Rectal smooth muscle tissue (tissue), 1 donor: ENCODE measurements around the gene NEMP1.
"Not testable (repeated sequence)": the region's sequence is repeated elsewhere in the genome, so short reads cannot be mapped to it uniquely, and the experiment has no call there.

Source experiments
- H3K27ac ChIP-seq: one replicate; pipeline ENCODE4 v1.7.0; 2013; ENCODE audit warnings: low read depth, low read length, inconsistent platforms
- H3K27me3 ChIP-seq: one replicate; pipeline ENCODE4 v1.7.0; 2013; ENCODE audit warnings: low read length; ENCODE audit not compliant: control insufficient read depth, insufficient read depth
- H3K36me3 ChIP-seq: one replicate; pipeline ENCODE4 v1.7.0; 2013; ENCODE audit warnings: low read length; ENCODE audit not compliant: control insufficient read depth, insufficient read depth
- H3K4me1 ChIP-seq: one replicate; pipeline ENCODE4 v1.7.0; 2013; ENCODE audit warnings: low read length; ENCODE audit not compliant: control insufficient read depth, insufficient read depth
- H3K4me3 ChIP-seq: one replicate; pipeline ENCODE4 v1.7.0; 2013; ENCODE audit warnings: low read length
- H3K9ac ChIP-seq: one replicate; pipeline ENCODE4 v1.7.0; 2013; ENCODE audit warnings: low read length

Gene NEMP1

DNA sequence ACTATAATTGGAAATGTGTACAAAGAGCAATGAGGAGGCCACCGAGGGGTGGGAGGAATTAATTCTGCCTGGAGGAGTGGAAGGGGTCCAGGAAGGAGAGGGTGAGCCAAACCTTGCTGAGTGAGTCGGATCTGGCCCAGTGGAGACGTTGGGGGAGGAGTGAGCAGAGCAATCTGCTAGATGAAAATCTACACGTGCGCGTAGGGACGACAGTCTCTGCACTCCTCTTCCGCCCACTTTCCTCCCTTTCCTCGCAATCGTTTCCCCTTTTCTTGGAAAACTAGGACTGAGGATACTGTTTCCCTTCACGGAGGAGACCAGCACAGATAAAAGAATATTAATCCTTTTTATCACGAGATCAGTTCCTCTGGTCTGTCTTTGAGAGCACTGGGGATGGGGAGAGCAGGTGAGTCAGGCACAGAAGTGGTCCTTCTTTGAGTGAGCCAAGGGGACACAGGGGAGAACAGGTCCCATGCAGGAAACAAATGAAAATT is 7.5 kb upstream of the NEMP1 start:
- Histone ChIP-seq H3K9ac (no peak overlapping the region), H3K27ac (peak overlapping the region; percentile 99), H3K4me1 (peaks cover 16% of the 10 kb centered on the region), H3K27me3 (no peaks in the 10 kb centered on the region), H3K4me3 (peak overlapping the region; percentile 86), H3K36me3 (peaks cover 2% of the 10 kb centered on the region)

DNA sequence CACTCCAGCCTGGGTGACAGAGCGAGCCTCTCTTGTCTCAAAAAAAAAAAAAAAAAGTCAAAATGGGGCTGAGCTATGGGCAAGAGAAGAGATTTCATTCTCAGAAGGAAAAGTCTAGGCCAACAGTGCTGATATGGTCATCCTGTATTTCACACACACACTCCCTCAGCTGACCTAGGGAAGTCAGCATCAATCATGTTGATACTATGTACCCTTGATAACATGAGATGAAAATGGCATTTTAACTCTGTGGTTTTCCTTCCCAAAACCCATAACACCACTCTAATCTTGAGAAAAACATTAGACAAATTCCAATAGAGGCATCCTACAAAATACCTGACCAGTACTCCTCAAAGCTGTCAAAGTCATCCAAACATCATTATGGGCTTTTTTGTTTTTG is 2.3 kb upstream of the NEMP1 start:
- Histone ChIP-seq H3K4me3 (no peak overlapping the region), H3K27me3 (no peaks in the 10 kb centered on the region), H3K9ac (no peak overlapping the region), H3K27ac (no peak overlapping the region), H3K4me1 (peaks cover 13% of the 10 kb centered on the region), H3K36me3 (no peaks in the 10 kb centered on the region)

DNA sequence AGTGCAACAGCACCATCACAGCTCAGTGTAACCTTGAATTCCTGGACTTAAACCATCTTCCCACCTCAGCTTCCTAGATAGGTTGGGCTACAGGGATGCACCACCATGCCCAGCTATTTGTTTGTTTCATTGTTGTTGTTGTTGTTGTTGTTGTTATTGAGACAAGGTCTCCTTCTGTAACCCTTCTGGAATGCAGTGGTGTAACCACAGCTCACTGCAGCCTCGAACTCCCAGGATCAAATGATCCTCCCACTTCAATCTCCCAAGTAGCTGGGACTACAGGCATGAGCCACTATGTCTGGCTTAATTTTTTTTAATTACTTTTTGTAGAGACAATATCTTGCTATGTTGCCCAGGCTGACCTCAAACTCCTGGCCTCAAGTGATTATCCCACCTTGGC is 1.2 kb upstream of the NEMP1 start:
- H3K4me1 ChIP-seq = peaks cover 10% of the 10 kb centered on the region
- H3K27ac ChIP-seq = peak overlapping the region; percentile 90
- H3K9ac ChIP-seq = no peak overlapping the region
- H3K36me3 ChIP-seq = no peaks in the 10 kb centered on the region
- no peak overlapping the region for H3K4me3 ChIP-seq
- no peaks in the 10 kb centered on the region for H3K27me3 ChIP-seq

DNA sequence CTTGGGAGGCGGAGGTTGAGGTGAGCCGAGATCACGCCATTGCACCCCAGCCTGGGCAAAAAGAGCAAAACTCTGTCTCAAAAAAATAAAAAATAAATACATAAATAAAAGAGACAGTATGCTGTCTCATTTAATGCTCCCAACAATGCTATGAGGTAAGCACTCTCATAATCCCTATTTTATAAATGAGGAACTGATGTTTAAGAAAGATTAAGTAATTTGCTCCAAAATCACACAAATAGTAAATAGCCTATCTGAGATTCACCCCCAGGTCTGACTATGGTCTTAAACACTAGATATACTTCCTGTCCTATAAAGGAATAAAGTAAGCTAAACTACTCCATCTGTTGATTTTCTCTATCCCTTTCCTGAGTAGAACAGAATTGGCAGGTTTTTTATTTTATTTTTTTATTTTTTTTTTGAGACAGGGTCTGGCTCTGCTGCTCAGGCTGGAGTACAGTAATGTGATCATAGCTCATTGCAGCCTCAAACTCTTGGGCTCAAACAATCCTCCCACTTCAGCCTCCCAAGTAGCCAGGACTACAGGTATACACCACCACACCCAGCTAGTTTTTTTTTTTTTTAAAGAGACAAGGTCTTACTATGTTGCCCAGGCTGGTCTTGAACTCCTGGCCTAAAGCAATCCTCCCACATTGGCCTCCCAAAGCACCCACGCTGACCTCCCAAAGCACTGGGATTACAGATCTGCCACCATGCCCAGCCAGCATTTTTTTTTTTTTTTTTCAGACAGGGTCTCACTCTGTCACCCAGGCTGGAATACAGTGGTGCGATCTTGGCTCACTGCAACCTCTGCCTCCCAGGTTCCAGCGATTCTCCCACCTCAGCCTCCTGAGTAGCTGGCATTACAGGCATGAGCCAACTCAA is 4.8 kb downstream of the NEMP1 start:
- H3K9ac ChIP-seq, H3K36me3 ChIP-seq, H3K27me3 ChIP-seq, H3K4me3 ChIP-seq: not testable (repeated sequence)
- Histone ChIP-seq H3K4me1 (peaks cover 14% of the 10 kb centered on the region), H3K27ac (peak overlapping the region; percentile 58)

DNA sequence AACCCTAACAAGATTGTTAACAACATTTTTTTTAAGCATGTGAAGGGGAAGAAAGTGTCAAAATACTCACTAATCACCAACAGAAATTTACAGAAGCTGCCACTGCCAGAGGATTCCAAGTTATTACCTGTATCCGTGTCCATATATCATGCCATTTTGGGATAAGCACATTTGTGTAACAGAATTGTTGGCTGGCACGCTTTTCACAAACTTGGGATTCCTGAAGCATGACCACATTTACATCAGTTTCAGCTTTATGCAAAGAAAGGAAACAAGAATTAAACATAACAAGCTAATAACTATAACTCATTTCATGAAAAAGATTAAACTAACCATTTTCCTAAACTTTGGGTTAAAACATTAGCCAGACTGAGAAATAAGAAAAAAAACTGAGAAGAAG is 5.9 kb downstream of the NEMP1 start:
- Histone ChIP-seq H3K4me1 (peaks cover 11% of the 10 kb centered on the region), H3K27ac (peak overlapping the region; percentile 67), H3K36me3 (peaks cover 8% of the 10 kb centered on the region), H3K9ac (no peak overlapping the region), H3K4me3 (no peak overlapping the region), H3K27me3 (no peaks in the 10 kb centered on the region)

DNA sequence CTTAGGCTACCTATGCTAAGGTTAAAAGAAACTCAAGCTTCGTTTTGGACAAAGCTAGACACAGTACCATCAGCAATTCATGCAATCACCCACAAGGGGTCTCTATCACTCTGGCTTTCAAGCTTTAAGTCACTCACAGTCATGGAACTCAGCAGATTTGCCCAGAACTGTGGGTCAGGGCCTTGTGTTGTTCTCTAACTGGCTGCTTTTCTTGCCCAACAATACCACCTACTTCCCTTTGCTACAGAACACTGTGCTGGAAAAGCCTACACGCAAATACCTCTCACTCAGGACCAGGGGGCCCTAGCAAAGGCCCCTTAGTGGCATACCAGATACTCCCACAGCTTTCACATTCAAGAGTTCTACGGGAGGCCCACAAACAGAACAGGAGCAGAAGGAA is 9.1 kb downstream of the NEMP1 start:
- Histone ChIP-seq H3K4me3 (no peak overlapping the region), H3K36me3 (peaks cover 8% of the 10 kb centered on the region), H3K9ac (no peak overlapping the region), H3K27ac (peak overlapping the region; percentile 73), H3K27me3 (no peaks in the 10 kb centered on the region), H3K4me1 (peaks cover 11% of the 10 kb centered on the region)

DNA sequence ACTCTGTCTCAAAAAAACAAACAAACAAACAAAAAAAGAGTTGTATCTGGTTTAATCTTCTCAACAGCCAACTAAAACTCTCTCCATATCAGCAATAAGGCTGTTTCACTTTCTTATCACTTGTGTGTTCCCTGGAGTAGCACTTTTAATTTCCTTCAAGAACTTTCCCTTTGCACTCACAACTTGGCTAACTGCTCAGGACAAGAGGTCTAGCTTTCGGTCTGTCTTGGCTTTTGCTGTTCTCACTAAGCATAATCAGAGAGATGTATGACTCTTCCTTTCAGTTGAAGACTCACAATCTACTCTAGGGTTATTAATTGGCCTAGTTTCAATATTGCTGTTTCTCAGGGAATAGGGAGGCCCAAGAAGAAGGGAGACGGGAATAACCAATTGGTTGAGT is 12.3 kb downstream of the NEMP1 start:
- H3K27me3 ChIP-seq = no peaks in the 10 kb centered on the region
- H3K36me3 ChIP-seq = peaks cover 6% of the 10 kb centered on the region
- no peak overlapping the region for H3K4me3 ChIP-seq
- peaks cover 3% of the 10 kb centered on the region for H3K4me1 ChIP-seq
- no peak overlapping the region for H3K9ac ChIP-seq
- H3K27ac ChIP-seq = no peak overlapping the region

DNA sequence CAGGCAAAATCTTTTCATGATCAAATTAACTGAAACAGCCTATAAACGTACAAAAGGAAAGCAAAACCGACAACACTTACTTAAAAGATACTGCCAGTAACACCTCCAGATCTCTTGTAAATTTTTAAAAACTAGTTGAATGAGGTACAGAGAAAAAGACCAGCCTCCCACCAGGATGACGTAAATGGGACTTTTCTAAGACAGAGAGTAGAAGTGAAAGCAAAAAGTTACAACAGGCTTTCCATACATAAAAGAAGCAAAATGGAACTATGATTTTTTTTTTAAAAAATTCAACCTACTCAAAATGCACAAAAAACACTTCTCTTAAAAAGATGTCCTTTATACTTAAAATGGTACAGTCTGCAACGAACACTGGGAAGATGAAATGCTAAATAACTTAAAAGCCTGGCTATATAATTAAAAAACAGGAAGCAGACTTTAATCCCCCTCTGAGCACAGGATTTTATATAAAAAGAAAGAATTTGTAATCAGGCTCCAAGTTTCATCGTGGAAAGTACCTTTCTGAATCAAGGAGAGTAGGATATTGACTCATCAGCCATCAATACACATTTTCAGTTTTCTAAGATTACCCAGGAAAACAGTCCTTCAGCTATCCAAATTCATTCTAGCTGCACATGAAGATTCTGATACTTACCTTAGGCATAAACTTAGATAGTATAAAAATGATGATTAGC is 14.5 kb downstream of the NEMP1 start:
- Histone ChIP-seq H3K27me3 (no peaks in the 10 kb centered on the region), H3K27ac (no peak overlapping the region), H3K36me3 (peaks cover 6% of the 10 kb centered on the region), H3K4me3 (no peak overlapping the region), H3K9ac (no peak overlapping the region), H3K4me1 (no peaks in the 10 kb centered on the region)

DNA sequence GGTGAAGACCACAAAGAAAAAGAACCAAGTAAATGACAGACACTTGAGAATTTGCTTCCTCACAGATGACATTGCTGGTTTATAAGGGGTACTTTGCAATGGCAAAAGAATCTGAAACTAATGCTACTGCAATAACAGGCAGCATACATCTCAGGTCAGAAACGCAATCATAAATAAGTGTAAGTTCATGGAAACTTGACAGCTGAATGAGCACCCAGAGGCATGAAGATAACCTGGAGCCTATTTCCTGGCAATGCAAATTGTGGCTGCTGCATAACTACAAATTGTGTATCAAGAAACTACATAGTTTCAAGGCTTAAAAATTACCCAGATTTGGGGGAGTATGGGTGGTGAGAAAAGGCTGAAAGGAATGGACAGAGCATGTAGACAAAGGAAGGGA is 20.1 kb downstream of the NEMP1 start:
- Histone ChIP-seq H3K4me3 (no peak overlapping the region), H3K9ac (no peak overlapping the region), H3K27me3 (no peaks in the 10 kb centered on the region), H3K27ac (no peak overlapping the region), H3K36me3 (peaks cover 4% of the 10 kb centered on the region), H3K4me1 (peaks cover 6% of the 10 kb centered on the region)

DNA sequence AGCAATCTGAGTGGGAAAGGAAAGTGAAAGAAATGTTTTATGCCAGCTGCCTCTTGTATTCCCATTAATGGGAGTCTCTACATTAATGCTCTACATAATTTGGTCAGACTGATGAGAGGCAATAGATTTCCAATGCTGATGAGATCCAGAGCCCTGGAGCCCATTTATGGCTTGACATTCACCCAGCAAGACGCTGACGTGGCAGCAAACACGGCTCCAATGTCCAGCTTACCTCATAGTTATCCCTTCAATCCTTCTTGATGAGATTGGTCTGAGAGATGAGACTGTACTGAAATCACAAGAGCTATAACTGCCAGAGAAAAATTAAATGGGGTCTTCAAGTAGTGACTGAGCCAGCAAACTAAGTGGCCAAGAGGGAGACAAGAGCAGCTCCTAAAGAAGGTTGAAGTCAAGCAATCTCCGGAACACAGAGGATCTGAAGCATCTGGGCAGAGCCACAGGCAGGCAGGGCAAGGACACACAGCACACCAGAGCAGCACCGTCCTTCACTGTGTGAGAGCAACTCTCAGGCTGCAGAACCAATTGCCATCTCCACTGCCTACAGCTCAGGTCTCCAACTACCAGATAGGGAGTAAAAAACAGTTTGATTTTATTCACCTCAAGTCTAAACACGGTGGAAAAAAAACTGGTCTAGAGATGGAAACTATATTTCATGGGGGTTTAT is 21.4 kb downstream of the NEMP1 start:
- no peaks in the 10 kb centered on the region for H3K27me3 ChIP-seq
- no peak overlapping the region for H3K9ac ChIP-seq
- peak overlapping the region; percentile 85 for H3K27ac ChIP-seq
- H3K36me3 ChIP-seq = peaks cover 4% of the 10 kb centered on the region
- no peak overlapping the region for H3K4me3 ChIP-seq
- peaks cover 6% of the 10 kb centered on the region for H3K4me1 ChIP-seq

DNA sequence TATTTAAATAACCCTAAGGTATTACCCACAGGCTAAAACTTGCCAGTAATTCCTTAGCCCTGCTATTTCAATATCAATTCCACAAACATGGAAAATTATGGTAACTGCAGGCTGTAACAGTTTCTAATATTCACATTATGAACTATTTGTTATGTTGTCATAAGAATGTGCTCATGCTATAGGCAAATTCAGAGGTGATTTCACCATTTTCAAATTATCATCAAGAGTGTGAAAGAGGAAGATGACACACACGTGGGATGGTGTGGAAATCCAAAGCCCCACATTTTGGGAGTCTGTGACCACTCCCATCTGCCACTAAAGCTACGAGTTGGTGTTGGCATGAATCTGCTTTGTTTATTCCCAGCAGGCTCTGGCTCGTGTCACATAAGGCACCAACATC is 22.8 kb downstream of the NEMP1 start:
- H3K27ac ChIP-seq = peak overlapping the region; percentile 34

DNA sequence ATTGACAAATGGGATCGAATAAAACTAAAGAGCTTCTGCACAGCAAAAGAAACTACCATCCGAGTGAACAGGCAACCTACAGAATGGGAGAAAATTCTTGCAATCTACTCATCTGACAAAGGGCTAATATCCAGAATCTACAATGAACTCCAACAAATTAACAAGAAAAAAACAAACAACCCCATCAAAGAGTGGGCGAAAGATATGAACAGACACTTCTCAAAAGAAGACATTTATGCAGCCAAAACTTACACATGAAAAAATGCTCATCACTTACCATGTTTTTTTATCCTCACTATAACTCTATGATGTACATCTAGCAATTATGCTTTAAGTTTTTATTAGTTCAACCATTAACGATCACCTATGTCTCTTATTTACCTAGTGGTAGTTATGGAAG is 24.7 kb downstream of the NEMP1 start:
- H3K4me3 ChIP-seq, H3K9ac ChIP-seq, H3K4me1 ChIP-seq, H3K27me3 ChIP-seq, H3K27ac ChIP-seq, H3K36me3 ChIP-seq: not testable (repeated sequence)

More for the DNA sequence above, 22.8 kb downstream of the NEMP1 start:
- Histone ChIP-seq H3K27me3 (no peaks in the 10 kb centered on the region), H3K4me1 (peaks cover 6% of the 10 kb centered on the region), H3K36me3 (peaks cover 4% of the 10 kb centered on the region), H3K4me3 (no peak overlapping the region), H3K9ac (no peak overlapping the region)
